Hematopoietic multipotent progenitor cell treated with erythropoietin and hydrocortisone succinate and interleukin-3 and kit ligand, for 17 days (in vitro differentiated cells): ENCODE measurements around the gene SASS6.
"Not testable (repeated sequence)": the region's sequence is repeated elsewhere in the genome, so short reads cannot be mapped to it uniquely, and the experiment has no call there.

ENCODE experiments used
- DNase-seq: peaks from one replicate; pipeline ENCODE4 v3.0.0-alpha.2; 2015; ENCODE audit warnings: low spot score

The SASS6 gene

DNA sequence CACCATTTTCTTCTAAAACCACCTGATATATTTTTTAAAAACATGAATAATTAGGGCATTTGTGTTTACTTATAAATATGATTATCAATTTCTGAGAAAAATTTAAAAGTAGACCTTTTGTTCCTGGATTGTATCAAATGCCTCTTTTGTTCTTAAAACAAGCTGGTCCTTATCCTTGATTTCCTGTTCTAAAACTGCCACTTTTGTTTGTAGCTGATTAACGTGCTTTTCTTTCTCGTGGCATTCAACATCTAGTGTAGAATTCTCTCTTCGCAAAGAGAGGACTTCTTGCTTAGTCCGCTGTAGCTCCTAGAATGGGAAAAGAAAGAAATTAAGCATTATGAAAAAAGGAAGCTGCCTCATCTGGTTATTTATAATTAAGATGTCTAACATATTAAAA lies 25.0 kb downstream of the SASS6 start:
- DNase-seq = no peak

DNA sequence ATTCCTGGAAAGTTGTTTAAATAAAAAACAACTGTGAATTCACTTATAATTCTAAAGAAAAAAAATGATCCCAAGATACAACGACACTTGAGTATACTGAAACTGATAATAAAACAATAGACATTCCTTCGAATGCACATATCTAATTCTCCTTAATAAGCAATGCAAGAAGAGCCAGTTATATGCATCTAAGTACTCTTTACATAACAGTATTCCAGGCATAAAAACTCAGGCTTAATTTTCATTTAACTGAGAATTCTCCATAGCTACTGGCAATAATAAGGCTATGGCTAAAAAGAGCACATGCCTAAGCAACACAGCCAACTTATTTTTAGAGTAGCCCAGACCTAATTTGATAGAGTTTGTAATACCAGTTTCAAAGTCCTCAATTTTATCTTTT lies 31.2 kb downstream of the SASS6 start:
- DNase-seq = no peak

DNA sequence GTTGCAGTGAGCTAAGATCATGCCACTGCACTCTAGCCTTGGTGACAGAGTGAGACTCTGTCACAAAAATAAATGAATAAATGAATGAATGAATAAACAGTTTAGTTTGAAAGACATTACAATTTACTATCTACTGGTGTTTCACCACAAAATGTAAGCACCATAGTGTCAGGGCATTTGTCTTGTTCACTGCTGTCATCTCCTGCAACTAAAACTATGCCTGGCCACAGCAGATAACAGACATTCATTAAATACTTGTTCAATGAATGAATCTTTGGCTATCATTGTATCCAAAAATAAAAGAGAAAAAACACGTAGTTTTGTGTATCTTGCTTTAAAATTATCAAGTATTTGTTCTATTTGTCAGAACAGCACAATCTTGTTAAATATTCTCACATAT lies 32.5 kb downstream of the SASS6 start:
- no peak for DNase-seq

DNA sequence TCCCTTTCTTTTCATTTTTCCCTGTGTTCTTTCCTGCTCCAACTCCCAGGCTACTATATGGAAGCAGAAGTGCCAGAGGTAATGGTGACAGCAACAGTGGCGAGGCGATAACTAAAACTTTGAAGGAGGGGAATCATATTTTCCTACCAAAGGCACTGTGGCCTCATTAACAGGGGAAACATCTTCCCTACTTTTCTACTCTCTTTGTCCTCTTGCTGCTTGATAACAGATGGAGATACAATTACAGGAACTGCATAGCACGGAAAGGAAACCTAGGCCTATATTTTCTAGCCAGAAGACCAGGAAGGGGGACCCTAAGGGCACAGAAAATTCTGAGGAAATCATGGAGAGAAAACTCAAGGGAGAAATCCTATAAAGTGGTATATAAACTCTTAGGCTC lies 42.3 kb downstream of the SASS6 start:
- DNase-seq = no peak

DNA sequence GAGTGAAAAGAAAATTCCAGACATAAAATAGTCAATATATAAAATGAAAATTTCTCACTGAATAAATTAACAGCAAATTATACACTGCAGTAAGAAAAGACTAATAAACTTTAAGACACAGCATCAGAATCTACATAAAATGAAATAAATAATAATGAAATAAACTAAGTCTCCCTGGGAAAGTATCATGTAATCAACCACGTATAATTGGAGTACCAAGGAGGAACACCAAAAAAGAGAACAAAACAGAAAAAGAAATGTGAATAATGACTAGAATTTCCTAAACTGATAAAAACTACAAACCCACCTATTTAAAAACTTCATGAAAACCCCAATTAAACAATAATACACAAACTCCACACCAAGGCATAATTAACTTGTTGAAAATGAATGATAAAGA lies 43.6 kb downstream of the SASS6 start:
- DNase-seq = no peak

DNA sequence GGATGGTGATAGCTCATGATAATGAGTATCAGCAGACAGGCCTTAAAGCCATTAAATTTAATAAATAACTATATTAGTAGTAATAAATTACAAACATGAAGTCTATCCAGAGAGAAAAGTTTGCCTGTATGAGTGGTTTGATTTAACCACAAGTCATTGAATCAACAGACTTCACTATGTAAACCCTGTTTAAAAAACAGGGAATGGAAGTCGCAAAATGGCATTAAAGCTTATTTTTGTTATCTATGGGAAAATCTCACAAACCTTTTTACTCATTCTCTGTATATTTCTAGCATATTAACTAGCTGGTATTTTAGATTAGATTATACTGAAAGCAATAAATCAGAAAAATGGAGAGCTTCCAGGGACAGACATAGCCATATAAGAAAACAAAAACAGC lies 45.3 kb downstream of the SASS6 start:
- no peak for DNase-seq

DNA sequence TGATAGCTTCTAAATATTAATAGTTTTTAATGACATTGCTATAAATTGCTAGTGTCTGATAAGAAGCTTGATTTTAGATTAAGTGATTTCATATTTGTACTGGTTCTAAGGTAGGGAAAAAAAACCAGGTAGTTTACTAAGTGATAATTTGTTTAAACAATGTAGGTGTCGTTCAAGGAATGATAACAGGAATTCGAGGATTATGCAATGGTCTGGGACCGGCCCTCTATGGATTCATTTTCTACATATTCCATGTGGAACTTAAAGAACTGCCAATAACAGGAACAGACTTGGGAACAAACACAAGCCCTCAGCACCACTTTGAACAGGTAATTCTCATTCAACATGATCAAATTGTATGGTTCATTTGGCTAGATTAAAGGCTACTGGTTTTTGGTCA lies 52.4 kb downstream of the SASS6 start:
- no peak for DNase-seq

DNA sequence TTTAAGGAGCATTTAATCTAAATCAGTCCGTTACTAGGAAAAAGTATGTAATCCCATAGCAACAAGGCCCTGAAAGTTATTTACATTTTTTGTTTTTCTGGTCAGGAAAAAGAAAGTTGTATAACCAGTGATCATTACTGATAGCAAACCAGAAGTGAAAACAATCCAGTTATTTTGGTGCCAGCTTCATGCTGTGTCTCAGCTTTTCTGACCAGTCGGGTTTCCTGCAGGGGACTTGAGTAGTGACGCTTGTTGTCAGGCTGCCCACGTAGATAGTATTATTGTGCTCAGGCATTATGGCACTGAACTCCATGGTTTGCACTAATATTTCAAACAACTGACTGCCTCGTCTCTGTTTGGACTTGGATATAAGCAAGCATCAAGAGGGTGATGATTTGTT lies 55.2 kb downstream of the SASS6 start:
- no peak for DNase-seq

DNA sequence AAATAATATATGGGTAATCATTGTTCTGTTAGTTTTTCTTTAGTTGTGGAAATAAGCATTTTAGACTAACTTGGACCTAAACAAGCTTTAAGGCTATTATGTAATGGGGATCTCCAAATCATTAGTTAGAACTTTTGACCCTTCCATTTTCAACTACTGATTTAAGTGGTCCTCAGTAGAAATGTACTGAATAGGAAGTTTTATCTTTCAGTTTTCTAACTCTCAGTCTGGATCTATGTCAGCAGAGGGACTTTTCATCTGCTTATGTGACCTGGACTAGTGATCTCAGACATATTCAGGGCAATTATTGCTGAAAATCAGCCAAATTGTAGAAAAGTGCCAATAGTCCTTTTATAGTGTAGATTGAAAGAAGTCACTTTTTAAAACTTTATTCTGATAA lies 56.0 kb downstream of the SASS6 start:
- no peak for DNase-seq

DNA sequence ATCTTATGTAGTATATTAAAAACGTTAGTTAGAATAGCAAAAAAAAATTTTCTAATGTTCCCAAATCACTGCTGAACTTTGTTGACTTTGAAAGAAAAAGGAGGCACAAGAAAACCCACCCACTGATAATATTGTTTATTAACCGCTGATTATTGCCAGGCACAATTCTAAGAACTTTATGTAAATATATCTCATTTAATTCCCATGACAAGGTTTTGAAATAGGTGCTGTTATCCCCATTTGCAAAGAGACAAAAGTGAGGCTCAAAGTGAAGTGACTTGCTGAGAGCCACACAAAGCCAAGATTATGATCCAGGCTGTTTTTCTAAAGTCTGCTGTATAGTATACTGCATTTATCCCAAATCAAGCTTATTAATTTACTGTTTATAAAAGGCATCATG lies 56.4 kb downstream of the SASS6 start:
- no peak for DNase-seq

DNA sequence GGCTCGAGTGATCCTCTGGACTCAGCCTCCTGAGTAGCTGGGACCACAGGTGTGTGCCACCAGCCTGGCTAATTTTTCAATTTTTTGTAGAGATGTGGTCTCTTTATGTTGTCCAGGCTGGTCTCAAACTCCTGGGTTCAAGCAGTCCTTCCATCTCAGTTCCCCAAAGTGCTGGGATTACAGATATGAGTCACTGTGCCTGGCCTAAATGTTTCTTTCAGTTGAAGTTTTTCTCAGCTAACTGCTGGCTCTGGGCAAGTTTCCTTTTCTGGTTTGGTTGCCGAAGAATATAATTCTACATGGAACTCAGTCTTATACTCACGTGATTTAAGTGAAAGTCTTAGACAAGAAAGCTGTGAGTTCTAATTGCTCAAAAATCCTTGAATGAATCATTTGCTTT lies 57.0 kb downstream of the SASS6 start:
- DNase-seq = no peak

DNA sequence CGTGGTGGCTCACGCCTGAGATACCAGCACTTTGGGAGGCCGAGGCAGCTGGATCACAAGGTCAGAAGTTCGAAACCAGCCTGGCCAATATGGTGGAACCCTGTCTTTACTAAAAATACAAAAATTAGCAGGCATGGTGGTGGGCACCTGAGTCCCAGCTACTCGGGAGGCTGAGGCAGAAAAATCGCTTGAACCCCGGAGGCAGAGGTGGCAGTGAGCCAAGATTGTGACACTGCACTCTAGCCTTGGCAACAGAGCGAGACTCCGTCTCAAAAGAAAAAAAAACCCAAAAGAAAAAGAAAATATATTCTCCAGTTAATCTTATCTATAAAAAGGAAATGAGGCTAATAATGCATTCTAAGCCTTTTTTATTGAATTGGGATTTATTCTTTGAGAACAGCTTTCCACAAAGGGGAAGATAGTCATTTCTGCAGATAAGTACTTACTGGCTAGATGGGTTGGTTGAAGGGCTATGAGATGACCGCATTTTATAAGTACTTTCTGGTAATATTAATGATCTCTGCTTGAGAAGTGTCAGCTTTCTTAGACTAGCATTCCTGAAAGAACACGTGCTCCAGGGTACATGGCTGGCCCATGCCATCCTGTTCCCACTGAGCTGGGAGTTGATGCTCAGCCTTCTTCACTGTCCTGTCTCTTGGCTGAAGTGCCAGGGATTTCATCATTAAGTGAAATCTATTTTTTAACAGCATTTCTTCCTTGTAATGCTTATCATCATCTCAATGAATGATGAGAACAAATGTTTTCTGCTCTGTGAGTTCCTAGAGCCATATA lies 57.9 kb downstream of the SASS6 start:
- no peak for DNase-seq

DNA sequence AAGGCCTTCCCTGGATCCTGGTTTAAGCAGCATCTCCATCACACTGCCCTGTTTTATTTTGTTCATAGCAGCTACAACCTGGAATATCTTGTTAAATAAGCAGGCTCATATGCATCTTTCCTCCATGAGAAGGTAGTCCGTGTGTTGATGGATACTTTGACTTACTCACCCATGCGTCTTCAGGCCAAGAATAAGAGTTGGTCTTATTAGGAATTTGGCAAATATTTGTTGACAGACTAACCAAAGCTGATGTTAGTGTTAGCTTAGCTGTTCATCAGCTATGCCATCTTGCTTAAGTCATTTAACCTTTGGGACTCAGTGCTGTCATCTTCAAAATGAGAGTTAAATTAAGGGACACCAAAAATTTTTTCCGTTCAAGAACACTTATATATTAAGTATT lies 59.2 kb downstream of the SASS6 start:
- DNase-seq = no peak

DNA sequence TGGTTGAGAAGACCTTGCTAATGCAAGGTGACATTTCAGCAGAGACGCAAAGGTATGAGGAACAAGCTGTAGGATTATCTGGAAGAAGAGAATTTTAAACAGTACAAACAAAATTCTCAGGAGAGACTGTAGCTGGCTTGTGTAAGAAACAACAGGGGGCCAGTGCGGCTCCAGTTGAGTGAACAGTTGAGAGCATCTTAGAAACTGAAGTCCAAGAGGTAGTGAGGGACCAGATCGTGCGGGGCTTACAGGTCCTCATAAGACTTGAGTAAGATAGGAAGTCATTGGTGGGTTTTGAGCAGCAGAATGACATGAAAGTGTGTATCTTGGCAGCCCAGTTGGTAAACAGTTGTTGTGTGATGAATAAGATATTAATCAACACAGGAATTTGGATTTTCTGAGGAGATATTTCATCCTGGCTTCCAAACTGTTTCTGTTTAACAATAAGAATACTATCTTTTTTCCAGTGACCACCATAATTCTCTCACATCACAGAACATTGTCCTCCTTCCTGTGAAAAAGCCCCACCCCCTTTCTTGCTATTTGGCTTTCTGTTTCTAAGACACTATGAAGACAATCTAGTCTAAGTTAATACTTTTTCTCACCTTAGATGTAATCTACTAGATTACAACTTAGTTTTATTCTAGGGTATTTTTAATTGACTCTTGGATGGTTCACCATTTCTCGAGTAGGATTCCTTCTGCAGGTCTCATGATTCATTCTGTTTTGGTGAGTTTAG lies 62.4 kb downstream of the SASS6 start:
- no peak for DNase-seq

DNA sequence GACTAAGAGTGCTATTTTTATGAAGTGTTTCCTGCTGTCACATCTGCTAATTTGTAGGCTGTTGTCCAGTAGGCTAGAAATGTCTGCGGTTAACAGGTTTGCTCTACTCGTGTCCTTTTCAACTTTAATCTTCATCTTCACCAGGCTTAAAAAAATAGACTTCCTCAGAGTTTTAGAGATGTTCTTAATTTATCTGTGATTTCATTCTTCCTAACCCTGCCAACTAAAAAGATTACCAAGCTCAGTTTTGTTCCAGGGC lies 66.8 kb downstream of the SASS6 start:
- DNase-seq = no peak

DNA sequence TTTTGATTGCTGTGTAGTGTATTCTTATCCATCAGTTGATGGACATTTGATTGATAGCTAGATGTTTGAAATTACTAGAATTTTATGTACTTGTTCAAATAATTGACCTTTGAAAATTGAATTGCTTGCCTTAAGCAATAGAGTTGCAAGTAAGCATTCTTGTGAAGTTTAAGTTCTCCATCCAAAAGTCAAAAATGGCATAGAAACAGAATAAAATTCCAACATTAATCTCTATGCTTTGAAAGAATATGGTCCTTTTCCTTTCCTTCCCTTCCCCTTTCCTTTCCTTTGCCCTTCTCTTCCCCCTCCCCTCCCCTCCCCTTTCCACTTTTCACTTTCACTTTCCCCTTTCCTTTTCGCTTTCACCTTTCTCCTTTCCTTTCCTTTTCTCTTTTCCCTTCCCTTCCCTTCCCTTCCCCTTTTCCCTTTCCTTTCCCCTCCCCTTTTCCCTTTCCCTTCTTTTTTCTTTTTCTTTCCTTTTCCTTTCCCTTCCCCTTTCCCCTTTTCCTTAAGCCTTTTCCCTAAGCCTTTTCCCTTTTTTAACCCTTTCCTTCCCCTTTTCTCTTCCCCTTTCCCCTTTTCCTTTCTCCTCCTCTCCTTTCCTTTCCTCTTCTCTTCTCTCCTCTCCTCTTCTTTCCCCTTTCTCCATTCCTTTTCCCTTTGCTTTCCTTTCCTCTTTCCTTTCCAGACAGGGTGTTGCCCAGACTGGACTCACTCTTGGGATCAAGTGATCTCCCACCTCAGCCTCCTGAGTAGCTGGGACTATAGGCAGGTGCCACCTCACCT lies 67.4 kb downstream of the SASS6 start:
- no peak for DNase-seq

DNA sequence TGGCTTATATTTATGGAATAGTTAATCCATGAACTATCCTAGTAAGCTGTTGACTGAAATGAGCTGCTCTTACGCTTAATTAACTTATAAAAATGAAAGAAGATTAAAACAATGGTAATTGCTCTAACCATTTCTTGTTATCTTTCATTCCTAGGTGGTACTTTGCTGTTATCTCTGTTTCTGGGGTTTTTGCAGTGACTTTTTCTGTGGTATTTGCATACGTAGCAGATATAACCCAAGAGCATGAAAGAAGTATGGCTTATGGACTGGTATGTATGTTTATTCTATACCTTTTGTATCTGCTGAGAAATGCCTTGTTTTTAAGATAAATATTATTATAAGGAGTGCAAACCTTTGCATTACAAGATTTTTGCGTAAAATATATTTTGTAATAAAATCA lies 71.0 kb downstream of the SASS6 start:
- DNase-seq = no peak

DNA sequence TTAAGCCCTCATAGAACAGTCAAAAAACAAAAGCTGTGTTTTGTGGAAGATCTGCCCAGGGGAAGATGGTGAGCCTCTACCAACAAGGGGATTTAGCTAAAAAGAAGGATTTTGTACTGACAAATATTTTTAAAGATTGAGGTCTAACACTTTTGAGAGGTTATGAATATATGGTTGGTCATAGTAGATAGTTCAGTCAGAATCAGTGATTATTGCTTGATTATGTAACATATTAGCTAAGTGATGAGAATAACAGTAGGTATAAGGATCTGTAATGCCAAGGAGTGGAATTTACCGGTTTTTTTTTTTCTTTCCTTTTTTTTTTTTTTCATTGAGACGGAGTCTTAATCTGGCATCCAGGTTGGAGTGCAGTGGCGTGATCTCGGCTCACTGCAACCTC lies 79.0 kb downstream of the SASS6 start:
- no peak for DNase-seq

DNA sequence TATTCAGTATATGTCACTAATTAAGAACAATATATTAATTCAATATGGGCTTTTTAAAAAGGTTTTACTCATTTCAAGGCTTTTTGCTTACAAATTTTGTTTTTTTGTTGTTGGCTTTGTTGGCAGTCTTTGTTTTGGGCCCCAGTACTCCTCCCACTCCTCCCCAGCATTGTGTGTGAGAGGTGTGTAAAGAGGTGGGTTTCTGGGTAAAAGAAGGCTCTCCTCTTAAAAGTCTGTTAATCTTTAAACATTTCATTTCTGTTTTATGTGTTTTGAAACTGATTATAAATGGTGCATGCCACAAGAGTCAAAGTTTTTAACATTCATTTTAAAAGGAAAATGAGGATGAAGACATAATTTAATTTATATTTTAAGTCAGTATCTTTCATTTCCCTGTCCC lies 79.6 kb downstream of the SASS6 start:
- DNase-seq = no peak

DNA sequence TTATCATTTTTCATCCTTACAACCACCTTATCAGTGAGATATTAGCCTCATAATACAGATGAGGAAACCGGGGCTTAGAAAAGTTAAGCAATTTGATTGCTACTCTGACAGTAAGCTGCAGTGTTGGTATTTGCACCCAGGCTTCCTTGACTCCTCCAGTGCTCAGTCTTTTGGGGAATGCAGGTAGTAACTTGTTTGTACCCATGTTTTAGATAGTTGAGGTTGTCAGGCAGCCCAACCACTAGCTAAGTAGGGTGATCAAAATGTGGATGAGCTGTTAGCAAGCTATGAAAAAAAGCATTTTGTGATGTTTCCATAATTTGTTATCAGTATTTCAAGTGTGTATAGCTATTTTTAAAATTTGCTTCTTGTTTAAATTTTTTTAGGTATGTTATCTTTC lies 80.8 kb downstream of the SASS6 start:
- no peak for DNase-seq

DNA sequence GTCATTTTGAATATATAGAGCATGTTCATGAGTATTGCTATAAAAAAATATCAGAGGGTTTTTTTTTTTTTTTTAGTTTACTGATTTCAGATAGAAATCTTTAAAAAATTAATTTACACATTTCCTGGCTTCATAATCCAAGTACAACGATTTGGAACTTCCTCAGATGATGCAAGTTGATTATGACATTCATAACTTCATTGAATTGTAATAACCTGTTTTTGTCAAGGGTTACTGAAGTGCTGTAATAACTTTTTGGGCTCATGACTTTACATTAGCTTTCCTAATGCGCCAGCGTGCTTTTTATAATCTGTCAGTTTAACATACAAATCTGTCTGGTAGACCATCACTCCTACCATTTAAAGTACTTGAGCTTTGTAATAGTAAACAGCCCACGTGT lies 81.3 kb downstream of the SASS6 start:
- DNase-seq = no peak

DNA sequence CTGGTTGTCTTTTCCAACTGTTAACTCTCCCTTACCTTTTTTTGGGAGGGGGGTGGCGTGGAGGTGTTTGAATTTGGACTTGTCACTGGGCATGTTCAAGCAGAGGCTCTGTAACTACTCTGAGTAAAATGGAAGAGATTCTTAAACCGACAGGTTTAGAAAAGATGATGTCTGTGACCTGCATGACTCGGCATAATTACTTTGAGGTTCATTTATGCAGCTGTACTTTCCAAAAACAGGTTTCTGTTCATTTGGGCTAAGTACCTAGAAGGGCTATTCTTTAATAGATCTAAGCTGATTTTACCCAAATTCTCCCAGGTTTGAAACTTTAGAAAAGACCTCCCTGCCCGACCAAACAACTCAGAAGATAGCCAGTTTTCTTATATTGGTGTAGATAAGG lies 82.6 kb downstream of the SASS6 start:
- DNase-seq = peak; percentile 62

DNA sequence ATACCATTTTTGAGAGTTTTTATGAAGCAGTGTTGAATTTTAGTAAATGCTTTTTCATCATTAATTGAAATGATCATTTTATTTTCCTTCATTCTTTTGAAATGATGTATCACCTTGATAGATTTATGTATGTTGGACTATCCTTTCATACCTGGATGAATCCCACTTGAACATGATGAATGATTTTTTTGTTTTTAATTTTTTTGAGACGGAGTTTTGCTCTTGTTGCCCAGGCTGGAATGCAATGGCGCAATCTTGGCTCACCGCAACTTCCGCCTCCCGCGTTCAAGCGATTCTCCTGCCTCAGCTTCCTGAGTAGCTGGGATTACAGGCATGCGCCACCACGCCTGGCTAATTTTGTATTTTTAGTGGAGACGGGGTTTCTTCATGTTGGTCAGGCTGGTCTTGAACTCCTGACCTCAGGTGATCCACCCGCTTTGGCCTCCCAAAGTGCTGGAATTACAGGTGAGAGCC lies 85.5 kb downstream of the SASS6 start:
- not testable (repeated sequence) for DNase-seq
